HG02885 (cell line): ENCODE data around the gene ZAP70.
A peak's percentile ranks its signal among the peaks of the same experiment; 100 is the strongest.

Experiments used
- ATAC-seq: cut with Tn5 transposase; IDR thresholded peaks from one replicate; pipeline ENCODE4 v1.9.1; 2021; ENCODE audit warnings: mild to moderate bottlenecking; ENCODE audit not compliant: unreplicated experiment, poor library complexity

The ZAP70 gene

DNA sequence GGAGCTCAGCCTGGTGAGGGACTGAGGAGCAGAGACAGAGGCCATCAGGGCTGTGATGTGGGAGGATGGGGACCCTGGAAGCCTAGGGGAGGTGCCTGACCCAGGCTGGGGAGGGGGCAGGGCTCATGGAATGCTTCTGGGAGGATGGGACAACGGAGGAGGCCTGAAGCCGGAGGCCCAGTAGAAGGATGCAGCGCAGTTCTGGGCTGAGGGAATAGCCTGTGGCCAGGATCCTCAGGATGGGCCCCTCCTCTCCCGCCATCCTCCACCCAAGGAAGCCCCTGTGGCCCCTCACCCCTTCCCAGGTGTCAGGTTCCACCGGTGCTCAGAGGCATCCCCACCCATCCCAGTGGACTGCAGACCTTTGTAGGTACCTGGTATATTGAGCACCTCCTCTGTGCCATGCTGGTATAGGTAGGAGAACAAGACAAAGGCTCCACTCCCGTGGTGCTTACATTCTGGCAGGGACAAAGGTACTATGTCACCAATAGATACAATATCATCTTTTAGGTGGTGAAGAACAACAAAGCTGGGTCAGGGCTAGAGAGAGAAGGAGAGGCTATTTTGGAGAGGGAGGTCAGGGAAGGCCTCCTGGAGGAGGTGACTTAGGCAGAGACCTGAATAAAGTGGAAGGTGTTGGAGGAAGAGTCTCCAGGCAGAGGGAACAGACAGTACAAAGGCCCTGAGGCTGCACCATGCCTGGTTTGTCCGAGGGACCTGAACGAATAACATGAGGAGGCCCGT, 2.7 kb downstream of the ZAP70 start:
- no peak for ATAC-seq

DNA sequence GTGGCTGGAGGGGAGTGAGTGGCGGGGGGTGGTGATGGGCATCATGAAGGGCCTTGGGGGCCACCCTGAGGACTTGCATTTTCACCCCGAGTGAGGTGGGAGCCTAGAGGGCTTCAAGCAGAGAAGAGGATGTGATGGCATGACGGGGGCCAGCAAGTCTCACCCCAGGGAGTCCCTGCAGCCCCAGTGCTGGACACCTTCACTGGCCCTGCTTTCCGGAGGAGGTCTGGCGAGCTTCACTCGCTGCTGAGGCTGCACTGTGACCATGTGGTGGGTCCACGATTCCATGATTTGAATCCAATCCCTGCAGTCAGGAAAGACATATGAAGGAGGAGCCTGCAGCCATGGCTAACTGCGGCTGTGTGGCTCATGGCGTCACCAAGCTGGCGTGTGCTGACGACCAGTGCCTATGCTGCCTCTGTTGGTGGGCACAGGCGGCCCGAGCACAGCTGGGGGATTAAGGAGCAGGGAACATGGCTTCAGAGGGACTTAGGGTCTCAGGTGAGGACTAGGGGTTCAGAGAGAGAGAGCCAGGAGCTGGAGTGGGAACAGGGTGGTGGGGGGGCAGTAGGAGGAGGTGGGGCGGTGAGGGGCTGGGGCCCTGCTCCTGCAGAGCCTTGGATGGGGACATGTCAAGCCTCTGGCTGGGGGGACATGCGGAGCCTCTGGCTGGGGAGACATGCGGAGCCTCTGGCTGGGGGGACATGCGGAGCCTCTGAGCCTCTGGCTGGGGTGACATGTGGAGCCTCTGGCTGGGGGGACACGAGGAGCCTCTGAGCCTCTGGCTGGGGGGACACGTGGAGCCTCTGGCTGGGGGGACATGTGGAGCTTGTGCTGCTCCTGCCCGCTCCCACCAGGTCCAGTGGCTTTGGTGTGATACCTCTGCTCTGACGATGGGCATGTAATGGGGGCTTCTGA, 3.6 kb downstream of the ZAP70 start:
- ATAC-seq: no peak

DNA sequence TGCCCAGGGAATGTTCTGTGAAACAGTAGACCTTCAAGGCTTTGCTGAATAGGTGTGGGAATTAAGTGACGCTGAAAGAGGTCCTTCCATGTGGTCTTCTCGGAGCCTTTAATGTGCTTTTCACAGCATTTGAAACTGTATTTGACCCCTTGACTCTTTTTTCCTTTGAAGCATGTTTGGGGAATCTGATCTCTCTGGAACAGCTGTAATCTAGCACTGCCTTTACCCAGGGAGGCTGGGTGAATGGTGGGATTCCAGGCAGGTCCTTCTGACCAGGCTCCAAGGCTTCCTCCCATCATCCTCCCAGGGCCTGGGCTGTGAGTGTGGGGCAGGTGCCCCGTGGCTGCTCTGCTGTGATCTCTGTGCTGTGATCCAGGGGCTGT, 4.2 kb downstream of the ZAP70 start:
- no peak for ATAC-seq

DNA sequence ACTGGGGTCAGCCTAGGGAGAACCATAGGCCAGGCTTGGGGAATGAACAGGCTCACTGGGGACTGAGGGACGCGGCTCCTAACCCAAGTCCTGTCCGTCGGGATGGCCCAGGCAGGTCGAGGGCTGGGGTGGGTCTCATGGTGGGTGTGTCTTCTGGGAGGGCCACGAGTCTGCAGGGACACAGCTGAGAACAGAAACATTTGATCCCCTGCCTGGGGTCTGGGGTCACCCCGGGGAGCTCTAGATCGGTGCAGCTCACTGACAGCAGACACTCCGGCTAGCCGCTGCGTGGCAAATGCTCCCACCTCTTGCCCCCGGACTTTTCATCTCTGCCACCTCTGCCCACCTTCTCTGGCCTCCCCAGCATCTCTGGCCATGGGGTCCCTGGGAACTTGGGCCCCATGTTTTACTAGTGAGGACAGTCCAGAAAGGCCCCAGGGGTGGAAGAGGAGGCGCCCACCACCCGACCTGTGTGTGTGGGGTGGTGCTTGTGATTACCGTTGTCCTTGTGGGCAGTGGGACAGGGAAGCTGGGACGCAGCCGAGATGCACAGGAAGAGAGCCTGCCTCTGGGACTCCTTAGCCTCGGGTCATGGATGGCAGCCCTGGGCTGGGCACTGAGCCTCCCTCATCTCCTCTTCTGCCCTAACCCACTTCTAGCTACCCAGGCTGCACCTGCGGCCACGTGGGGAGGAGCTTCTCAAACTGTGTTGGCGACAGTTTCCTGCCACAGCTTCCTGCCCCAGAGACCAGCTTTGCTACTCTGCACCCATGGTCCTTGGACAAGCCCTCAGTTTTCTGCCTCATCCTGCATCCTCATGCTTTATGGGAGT, 4.9 kb downstream of the ZAP70 start:
- peak; percentile 83 for ATAC-seq

DNA sequence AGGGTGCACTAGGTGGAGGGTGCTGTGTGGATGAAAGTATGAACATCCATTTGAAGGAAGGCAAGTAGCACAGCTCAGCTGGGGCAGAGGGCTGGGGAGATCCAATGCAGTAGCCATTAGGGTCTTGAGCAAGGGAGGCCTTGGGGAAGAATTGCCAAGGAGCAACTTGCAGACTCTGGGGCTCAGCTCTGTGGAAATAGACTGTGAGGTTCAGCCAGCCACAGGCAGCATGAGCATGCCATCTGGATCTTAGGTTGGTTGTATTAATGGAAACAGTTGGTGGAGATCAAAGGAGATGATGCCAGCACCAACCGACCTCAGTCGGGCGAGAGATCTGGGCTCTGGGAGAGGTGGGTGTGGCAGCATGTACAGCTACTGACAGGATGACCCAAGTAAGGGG, 5.6 kb downstream of the ZAP70 start:
- ATAC-seq: peak; percentile 14

DNA sequence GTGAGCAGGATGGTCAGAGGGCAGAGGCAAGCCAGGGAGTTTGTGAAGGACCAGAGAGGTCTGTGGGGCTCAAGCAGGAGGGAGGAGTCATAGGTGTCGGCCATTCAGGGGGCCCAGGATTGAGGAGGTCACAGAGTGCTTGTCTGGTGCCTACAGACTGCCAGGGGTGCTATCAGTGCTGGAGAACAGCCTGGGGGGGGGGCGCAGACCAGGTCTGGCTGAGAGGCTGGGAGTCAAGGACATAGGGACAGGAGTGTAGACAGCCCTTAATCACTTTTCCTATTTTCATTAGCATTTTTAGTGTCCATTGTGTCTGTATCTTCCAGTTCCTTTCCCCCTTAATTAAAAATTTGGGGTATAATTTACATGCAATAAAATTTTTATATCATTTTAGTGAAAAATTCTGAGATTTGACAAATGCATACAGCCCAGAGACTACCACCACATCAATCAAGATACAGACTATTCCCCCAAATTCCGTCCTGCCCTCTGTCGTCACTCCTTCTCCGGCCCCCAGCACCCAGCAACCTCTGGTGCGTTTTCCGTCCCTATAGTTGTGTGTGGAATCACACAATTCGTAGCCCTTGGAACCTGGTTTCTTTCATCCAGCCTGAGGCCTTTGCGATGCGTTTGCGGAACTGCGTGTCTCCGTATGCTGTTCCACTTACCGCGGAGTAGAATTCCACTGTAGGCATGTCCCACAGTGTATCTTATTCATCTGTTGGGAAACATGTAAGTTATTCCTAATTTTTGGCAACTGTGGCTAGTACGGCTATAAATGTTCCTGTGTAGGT, 6.2 kb downstream of the ZAP70 start:
- ATAC-seq: no peak

DNA sequence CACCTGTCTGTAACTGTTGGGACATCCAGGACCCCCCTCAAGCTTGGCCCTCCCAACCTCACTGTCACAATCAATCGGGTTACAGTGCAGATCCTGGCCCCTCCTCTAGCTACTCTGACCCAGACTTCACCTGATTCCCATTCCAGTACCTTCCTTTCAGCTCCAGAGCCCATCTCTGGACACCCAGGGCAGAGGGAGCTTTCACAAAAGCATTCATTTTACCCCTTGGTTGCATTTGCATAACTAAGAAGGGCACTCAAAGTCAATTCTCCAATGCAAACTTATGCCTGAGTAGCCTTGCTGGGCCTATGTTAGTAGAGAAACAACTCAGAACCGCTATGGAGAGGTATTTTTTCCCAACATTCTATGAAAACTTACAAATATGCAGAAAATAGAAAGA, 7.4 kb downstream of the ZAP70 start:
- no peak for ATAC-seq

DNA sequence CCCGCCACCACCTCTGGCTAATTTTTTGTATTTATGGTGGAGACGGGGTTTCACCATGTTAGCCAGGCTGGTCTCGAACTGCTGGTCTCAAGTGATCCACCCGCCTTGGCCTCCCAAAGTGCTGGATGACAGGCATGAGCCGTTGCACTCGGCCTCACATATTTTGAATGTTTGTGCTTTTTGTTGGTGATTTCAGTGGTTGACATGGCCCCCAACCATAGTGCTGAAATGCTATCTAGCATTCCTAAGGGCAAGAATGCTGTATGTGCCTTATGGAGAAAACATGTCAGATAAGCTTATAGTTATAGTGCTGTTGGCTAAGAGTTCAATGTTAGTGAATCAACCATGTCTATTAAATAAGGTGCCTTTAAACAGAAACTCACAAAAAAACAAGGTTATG, 8.9 kb downstream of the ZAP70 start:
- no peak for ATAC-seq

DNA sequence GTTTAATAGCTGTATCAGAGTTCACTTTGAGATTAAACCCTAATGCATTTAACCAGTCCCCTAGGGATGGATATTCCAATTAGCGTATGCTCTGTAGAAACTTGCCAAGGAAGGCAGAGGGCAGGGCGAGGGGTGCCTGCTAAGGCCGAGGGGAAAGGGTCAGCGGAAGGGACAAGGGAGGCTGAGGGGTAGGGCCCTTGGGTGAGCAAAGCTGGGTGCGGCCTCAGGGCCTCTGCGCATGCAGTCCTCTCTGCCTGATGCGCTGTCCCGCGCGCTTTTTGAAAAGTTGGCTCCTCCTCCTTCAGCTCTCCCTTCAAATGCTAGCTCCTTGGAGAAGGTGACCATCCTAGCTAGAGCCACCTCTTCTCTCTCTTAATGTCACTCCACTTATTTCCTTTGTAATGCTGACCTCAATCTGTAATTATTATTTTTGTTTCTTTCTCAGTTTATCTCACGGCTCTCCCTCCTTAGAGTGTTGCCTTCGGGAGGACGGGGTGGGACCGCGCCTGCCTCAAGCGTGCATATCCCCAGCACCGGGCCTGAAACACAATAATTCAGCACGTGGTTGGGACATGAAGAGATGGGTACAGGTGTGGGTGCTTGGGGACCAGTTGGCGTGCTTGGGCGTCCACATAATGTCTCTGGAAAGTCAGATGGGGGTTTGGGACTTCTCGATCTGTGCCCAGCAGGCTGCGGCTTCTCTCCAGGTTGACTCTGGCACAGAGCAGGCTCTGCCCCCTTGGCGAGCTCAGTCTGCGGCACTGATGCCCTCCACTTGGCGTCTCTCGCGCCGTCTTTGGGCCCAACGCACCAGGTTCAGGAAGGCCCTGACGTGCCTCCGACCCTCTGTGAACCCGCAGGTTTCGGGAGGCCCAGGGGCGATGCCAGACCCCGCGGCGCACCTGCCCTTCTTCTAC, 10.0 kb downstream of the ZAP70 start:
- no peak for ATAC-seq

DNA sequence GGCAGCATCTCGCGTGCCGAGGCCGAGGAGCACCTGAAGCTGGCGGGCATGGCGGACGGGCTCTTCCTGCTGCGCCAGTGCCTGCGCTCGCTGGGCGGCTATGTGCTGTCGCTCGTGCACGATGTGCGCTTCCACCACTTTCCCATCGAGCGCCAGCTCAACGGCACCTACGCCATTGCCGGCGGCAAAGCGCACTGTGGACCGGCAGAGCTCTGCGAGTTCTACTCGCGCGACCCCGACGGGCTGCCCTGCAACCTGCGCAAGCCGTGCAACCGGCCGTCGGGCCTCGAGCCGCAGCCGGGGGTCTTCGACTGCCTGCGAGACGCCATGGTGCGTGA, 10.7 kb downstream of the ZAP70 start:
- ATAC-seq: no peak

DNA sequence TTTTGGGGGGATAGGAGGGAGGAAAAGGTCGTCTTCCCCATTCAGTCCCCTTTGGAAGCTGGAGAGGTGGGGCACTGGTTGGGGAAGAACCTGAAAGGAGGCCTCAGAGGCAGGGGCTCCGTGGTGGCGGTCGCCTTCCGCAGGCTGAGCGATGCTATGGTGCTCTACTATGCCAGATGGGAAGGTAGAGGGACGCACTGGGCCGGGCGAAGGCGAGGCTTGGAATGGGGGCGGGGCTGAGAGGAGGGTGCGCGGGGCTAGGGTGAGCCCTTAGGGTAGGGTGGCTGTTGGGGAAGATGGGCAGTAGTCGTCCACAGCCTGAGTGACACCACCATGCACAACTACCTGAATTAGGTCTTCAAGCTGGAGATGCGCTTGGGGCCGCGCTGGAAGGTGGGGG, 11.1 kb downstream of the ZAP70 start:
- no peak for ATAC-seq

DNA sequence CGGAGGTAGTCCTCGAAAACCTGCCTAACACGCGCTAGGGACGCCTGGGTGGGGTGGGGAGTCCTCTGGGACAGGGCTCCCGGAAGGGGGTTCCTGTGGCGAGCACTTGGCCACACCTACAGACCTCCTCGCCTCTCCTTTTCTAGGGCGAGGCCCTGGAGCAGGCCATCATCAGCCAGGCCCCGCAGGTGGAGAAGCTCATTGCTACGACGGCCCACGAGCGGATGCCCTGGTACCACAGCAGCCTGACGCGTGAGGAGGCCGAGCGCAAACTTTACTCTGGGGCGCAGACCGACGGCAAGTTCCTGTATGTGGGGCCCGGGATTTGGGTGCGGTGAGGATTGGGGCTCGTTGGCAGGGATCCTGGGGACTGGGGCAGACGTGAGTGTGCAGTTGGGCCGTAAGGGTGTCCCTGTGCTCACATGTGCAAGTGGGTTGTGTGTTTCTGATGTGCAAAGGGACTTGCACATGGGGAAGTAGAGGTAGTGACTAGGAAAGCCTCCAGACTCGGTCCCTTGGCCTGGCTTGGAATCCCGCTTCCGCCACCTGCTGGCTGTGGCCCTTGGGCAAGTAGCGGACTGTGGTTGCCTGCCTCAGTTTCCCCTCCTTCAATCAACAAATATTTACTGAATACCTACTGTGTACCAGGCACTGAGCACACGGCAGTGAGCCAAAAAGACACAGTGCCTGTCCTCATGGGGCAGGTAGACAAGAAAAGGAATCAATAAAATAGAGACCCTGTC, 11.7 kb downstream of the ZAP70 start:
- ATAC-seq: no peak

DNA sequence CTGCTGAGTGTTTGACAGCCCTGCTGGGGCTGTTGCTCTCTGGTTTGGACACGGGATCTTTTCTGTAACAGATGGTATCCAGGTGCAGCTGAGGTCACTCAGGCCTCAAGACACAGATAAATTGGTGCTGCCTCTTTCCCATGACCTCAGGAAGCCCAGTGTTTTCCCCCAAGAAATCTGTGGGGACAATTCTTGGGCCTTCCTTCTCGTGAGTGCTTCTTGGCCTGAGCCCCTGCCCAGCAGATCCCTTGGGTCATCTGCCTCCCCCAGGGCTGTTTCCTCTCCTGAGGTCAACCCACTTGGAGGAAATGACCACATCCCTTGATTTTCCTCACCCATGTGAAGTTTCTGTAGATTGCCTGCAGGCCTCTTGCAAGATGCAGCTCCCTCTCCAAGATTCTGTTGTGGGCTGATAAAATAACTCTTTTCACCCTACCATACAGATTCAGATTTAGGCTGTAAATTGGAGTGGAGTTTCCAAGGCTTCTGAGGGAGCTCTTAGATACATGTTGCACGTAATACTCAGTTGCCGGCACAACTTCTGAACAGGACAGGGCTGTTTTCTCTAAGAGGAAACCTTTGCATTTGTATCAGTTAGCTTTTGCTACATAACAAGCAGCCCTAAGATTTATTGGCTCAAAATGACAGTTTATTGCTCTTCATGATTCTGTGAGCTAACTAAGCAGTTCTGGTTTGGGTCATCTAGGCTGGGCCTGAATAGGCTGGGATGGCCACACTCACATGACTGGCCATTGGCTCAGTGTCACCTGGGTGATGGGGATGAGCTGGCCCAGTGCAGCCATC, 13.1 kb downstream of the ZAP70 start:
- no peak for ATAC-seq

DNA sequence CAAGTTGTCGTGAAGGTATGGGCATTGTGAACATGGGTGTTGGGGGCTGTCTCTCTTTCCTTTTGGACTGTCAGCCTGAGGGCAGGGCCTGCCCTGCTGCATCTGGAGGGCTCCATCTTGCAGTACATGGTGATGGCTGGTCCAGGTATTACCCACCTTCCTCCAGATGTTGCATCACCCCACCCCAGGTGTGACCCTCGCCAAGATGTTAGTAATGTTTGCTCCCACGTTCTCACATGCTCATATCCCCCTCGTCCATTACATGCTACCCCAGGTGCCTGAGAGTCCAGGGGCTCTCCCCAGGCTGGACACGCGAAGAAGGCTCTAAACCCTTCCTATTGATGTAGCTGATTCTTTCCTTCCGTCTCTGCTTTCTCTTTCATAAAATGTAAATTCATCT, 13.9 kb downstream of the ZAP70 start:
- no peak for ATAC-seq

DNA sequence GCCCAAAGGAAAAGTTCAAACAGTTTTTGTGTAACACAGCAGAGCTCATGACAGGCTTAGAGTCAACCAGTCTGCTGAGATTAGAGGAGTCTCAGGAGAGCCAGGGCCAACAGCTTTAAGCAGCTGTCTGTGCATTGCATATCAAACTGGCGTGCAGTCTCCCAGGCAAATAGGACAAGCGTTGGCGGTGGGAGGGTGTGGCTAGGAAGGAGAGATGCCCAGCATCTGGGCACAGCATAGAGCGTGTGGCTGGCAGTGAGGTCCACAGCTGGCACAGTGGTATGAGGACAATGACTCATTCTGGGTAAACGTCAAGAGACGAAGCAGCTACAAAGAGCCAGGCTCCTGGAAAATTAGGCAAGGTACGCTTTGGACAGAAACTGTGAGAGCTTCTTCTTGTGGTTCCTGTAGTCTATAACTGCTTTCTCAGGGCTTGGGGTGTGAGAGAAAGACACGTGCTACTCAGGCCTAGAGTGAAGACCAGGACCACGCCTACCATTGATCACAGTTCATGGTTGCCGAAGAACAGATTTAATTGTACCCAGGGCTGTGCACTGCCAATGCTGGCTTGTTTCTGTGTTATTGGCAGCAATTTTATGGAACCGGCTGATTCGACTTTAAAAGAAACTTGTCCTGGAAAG, 14.8 kb downstream of the ZAP70 start:
- no peak for ATAC-seq

DNA sequence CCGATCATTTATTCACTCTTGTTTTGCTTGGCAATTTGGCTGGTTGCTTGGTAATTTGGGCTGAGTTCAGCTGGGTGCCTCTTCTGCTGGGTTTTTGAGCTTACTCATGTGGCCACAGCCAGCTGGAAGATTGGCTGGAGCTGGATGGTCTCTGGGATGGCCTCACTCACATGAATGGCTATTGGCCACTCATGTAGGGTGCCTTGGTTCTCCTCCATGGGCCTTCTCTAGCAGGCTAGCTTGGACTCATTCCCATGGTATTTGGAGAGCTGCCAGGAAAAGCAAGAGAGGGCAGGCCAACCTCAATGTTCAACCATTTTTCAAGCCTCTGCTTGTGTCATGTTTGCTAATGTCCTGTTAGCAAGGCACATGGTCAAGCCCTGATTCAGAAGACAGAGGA, 16.9 kb downstream of the ZAP70 start:
- ATAC-seq: no peak
